ENCODE measurements around the gene RGS17. TPM values are rescaled to one million over a fixed set of nuclear protein-coding genes. Genes with fewer than 3 reads are reported as not detected.

The RGS17 gene
- total and polyA plus RNA-seq, 4 experiments from 2014 or later = not detected

DNA sequence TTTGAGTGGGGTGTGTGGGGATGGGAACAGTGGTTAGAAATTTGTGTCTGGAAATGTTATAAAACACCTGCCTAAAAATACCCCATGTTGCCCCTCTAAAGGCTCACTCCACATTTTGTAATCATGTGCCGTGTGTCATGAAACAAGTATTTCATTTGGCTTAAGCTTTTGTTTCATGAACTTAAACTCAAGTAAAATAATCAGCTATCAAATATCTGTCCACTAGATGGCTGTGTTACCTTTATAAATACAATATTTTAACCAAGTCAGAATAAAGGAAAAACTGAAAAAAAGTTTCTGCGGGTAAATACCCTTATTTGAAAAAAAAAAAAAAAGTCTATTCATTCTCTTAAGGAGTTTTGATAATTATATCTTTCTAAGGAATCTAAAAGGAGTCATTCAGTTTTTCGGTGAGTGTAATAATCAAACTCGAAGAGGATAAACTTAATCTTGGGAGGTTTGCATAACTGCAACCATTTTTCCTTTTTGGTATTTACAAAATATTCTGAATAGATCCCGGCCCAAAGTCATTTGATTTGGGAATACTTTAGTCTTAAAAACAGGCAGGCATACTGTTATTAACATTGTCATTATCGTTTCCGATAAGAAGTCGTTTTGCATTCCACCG, 98.7 kb downstream of the RGS17 start:
- no peak overlapping the region for H3K27ac Mint-ChIP-seq

DNA sequence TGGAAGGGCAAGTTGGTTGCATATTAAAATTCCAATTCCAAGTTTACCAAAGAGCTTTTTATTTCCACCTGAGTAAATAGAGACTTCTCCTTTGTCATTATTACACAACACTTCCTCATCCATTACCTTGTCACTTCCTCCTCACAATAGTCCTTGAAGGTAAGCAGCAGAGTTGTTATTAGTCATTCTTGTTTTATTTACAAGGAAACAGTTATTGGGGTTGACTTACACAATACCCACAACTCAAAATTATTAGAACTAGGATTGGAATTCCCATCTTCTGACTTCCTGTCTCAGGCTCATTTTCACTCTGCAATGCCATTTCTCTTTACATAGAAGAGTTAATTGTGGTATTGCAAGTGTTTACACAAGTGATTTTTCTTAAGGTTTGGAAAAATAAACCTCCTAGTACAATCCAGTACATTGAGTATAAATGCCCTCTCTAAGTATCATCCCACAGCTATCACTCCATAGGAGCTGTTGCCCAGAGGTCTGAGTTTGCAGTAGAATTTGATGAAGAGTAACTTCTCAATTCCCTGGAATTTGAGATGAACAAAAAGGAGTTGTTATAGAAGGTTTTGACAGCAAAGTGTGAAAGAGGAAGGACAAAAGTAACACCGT, 99.6 kb downstream of the RGS17 start:
- no peak overlapping the region for H3K27ac ChIP-seq (ENCODE audit: low read depth, low read length)
- H3K36me3 ChIP-seq (ENCODE audit: insufficient read depth, low read length) = no peaks in the 10 kb centered on the region
- no peak overlapping the region for H3K4me3 ChIP-seq (ENCODE audit: low read length in 2 of 2)
- Mint-ChIP-seq H3K27me3 (peaks cover 10 to 24% of the 10 kb centered on the region in 2 donors), H3K9me3 (peaks cover 0 to 3% (median 0%) of the 10 kb centered on the region in 8 donors), H3K4me3 (no peak overlapping the region), H3K27ac (peak overlapping the region in 1 of 7 donors; percentile 48), H3K36me3 (no peaks in the 10 kb centered on the region), H3K4me1 (no peaks in the 10 kb centered on the region)
- H3K27me3 ChIP-seq (ENCODE audit: insufficient read depth, low read length) = no peaks in the 10 kb centered on the region
- ChIA-PET CTCF (ENCODE audit: partially characterized antibody) (interaction anchor here (1.0 to 1.3 kb wide), 2 partner anchors 167 to 280 kb away, joined by 4 read pairs; no protein-coding TSS in a partner anchor), POLR2A (ENCODE audit: partially characterized antibody) (no interaction called here)
- intact Hi-C loops (cut with micrococcal nuclease) = loop anchor here (5.0 kb wide), 1 partner anchor 481 kb away; no protein-coding TSS in a partner anchor
- no peaks in the 10 kb centered on the region for H3K4me1 ChIP-seq (ENCODE audit: insufficient read depth, low read length)
- no peaks in the 10 kb centered on the region for H3K9me3 ChIP-seq (ENCODE audit: control insufficient read depth in 1 of 2, low read length in 2 of 2)
- DNase-seq = no peak

More for the DNA sequence above, 98.7 kb downstream of the RGS17 start:
- peaks cover 10 to 20% of the 10 kb centered on the region in 2 donors for H3K27me3 Mint-ChIP-seq
- peaks cover 0 to 1% (median 0%) of the 10 kb centered on the region in 8 donors for H3K9me3 Mint-ChIP-seq
- no peaks in the 10 kb centered on the region for H3K27me3 ChIP-seq (ENCODE audit: insufficient read depth, low read length)
- no peak overlapping the region for H3K4me3 Mint-ChIP-seq
- no peaks in the 10 kb centered on the region for H3K4me1 Mint-ChIP-seq
- H3K27ac ChIP-seq (ENCODE audit: low read depth, low read length) = no peak overlapping the region
- no peak for DNase-seq
- no peaks in the 10 kb centered on the region for H3K4me1 ChIP-seq (ENCODE audit: insufficient read depth, low read length)
- no peaks in the 10 kb centered on the region for H3K36me3 Mint-ChIP-seq
- no peaks in the 10 kb centered on the region for H3K36me3 ChIP-seq (ENCODE audit: insufficient read depth, low read length)
- ChIA-PET POLR2A (ENCODE audit: partially characterized antibody) (no interaction called here), CTCF (ENCODE audit: partially characterized antibody) (interaction anchor here (1.0 kb wide), 1 partner anchor 280 kb away, joined by 4 read pairs; no protein-coding TSS in a partner anchor)
- intact Hi-C loops (cut with micrococcal nuclease) = loop anchor here (5.0 kb wide), 1 partner anchor 480 kb away; no protein-coding TSS in a partner anchor
- no peak overlapping the region for H3K4me3 ChIP-seq (ENCODE audit: low read length in 2 of 2)
- H3K9me3 ChIP-seq (ENCODE audit: control insufficient read depth in 1 of 2, low read length in 2 of 2) = no peaks in the 10 kb centered on the region

DNA sequence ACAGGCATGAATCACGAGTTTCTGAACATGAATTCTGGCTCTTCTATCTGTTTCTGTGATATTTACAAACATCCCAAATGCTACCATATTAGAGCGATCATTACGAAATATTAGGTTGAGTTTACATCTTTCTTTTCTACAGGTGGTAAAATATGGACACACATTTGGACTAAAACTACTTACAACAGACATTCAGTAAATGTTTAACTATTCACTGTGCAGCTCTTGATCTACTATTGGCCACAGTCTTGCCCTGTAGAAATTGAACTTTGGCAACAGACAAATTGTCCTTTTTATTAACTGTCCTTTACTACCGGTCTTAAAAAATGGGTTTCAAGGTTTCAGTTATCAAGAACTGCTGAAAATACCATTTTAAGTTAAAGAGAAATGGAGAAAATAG, 102.1 kb downstream of the RGS17 start:
- H3K36me3 ChIP-seq (ENCODE audit: insufficient read depth, low read length) = no peaks in the 10 kb centered on the region
- Mint-ChIP-seq H3K36me3 (no peaks in the 10 kb centered on the region), H3K27me3 (peaks cover 14 to 28% of the 10 kb centered on the region in 2 donors), H3K9me3 (peaks cover 0 to 2% (median 0%) of the 10 kb centered on the region in 8 donors), H3K4me3 (no peak overlapping the region), H3K4me1 (peaks cover 0 to 5% (median 1%) of the 10 kb centered on the region in 4 donors), H3K27ac (no peak overlapping the region)
- intact Hi-C loops (cut with micrococcal nuclease) = no loop called here
- no peak overlapping the region for H3K4me3 ChIP-seq (ENCODE audit: low read length in 2 of 2)
- no peaks in the 10 kb centered on the region for H3K27me3 ChIP-seq (ENCODE audit: insufficient read depth, low read length)
- no peak for DNase-seq
- POLR2A ChIA-PET (ENCODE audit: partially characterized antibody) = no interaction called here
- no peaks in the 10 kb centered on the region for H3K4me1 ChIP-seq (ENCODE audit: insufficient read depth, low read length)
- H3K27ac ChIP-seq (ENCODE audit: low read depth, low read length) = no peak overlapping the region
- CTCF ChIA-PET (ENCODE audit: partially characterized antibody) = no interaction called here
- no peaks in the 10 kb centered on the region for H3K9me3 ChIP-seq (ENCODE audit: control insufficient read depth in 1 of 2, low read length in 2 of 2)

DNA sequence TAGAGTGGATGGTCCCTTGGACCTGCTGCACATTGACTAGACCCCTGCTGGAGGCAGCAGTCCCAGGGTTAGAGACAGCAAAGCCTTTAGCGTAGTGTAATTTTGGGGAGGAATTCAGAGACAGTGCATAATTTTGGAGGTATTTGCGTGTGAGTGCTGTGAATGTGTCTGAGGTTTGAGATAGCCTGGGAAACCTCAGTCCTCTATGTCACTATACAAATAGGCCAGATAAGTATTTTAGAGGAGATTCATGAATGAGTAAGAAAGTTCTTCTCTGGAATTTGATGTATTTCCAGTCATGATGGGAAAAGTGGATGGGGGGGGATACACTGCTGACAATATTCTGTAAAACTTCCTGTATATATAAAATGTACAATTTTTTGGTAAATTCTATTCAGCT, 102.8 kb downstream of the RGS17 start:
- intact Hi-C loops (cut with micrococcal nuclease) = no loop called here
- Mint-ChIP-seq H3K36me3 (no peaks in the 10 kb centered on the region), H3K27me3 (peaks cover 16 to 28% of the 10 kb centered on the region in 2 donors), H3K9me3 (peaks cover 0 to 2% (median 0%) of the 10 kb centered on the region in 8 donors), H3K4me1 (peaks cover 0 to 5% (median 1%) of the 10 kb centered on the region in 4 donors), H3K4me3 (no peak overlapping the region), H3K27ac (no peak overlapping the region)
- H3K27ac ChIP-seq (ENCODE audit: low read depth, low read length) = no peak overlapping the region
- no peaks in the 10 kb centered on the region for H3K36me3 ChIP-seq (ENCODE audit: insufficient read depth, low read length)
- no peaks in the 10 kb centered on the region for H3K9me3 ChIP-seq (ENCODE audit: control insufficient read depth in 1 of 2, low read length in 2 of 2)
- no peak for DNase-seq
- ChIA-PET POLR2A (ENCODE audit: partially characterized antibody) (no interaction called here), CTCF (ENCODE audit: partially characterized antibody) (no interaction called here)
- no peaks in the 10 kb centered on the region for H3K4me1 ChIP-seq (ENCODE audit: insufficient read depth, low read length)
- no peaks in the 10 kb centered on the region for H3K27me3 ChIP-seq (ENCODE audit: insufficient read depth, low read length)
- no peak overlapping the region for H3K4me3 ChIP-seq (ENCODE audit: low read length in 2 of 2)

DNA sequence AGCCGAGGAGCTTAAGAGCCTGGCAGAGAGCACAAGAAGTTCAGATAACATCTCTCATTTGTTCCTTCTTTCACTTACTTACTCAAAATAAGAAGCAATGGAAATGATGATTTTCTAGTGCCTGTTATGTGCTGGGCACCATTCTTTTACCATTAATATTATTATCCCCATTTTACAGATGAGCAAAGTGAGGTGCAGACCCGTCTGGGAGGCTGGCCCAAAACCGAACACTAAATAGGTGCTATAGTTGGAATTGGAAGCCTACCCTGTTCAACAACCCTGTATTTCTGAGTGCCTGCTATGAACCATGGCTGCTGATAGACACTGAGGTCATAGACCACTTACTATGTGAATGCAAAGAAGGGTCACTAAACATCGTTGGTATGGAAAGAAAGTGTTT, 103.6 kb downstream of the RGS17 start:
- Mint-ChIP-seq H3K4me3 (no peak overlapping the region), H3K27me3 (peaks cover 16 to 28% of the 10 kb centered on the region in 2 donors), H3K36me3 (no peaks in the 10 kb centered on the region), H3K27ac (no peak overlapping the region), H3K4me1 (peaks cover 0 to 5% (median 1%) of the 10 kb centered on the region in 4 donors), H3K9me3 (peaks cover 0 to 3% (median 0%) of the 10 kb centered on the region in 8 donors)
- no peak for DNase-seq
- H3K9me3 ChIP-seq (ENCODE audit: control insufficient read depth in 1 of 2, low read length in 2 of 2) = no peaks in the 10 kb centered on the region
- intact Hi-C loops (cut with micrococcal nuclease) = no loop called here
- no peaks in the 10 kb centered on the region for H3K27me3 ChIP-seq (ENCODE audit: insufficient read depth, low read length)
- POLR2A ChIA-PET (ENCODE audit: partially characterized antibody) = no interaction called here
- H3K36me3 ChIP-seq (ENCODE audit: insufficient read depth, low read length) = no peaks in the 10 kb centered on the region
- no peaks in the 10 kb centered on the region for H3K4me1 ChIP-seq (ENCODE audit: insufficient read depth, low read length)
- CTCF ChIA-PET (ENCODE audit: partially characterized antibody) = interaction anchor here (5.1 kb wide), 1 partner anchor 163 kb away, joined by 43 read pairs; no protein-coding TSS in a partner anchor
- H3K4me3 ChIP-seq (ENCODE audit: low read length in 2 of 2) = no peak overlapping the region
- H3K27ac ChIP-seq (ENCODE audit: low read depth, low read length) = no peak overlapping the region

DNA sequence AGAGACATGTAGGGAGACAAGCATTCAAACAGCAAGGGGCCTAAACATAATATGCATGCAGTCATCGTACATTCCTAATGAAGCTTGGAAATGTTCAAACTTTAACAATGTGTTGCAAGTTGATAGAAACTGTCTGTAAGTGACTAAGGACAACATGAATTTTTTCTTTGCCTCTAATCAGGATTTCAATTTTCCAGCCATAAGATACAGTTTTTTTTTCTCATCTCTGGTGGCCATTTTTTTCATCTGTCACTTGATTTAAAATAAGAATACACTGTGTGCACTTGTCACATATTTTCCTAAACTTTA, 106.4 kb downstream of the RGS17 start:
- Mint-ChIP-seq H3K36me3 (no peaks in the 10 kb centered on the region), H3K27me3 (peaks cover 11 to 19% of the 10 kb centered on the region in 2 donors), H3K4me1 (peaks cover 0 to 5% (median 1%) of the 10 kb centered on the region in 4 donors), H3K4me3 (no peak overlapping the region), H3K9me3 (peaks cover 0 to 3% (median 0%) of the 10 kb centered on the region in 8 donors), H3K27ac (no peak overlapping the region)
- no peak overlapping the region for H3K4me3 ChIP-seq (ENCODE audit: low read length in 2 of 2)
- CTCF ChIA-PET (ENCODE audit: partially characterized antibody) = interaction anchor here (0.7 to 5.1 kb wide), 11 partner anchors 9 to 213 kb away, joined by 3 to 43 read pairs (median 3); no protein-coding TSS in a partner anchor
- no peaks in the 10 kb centered on the region for H3K9me3 ChIP-seq (ENCODE audit: control insufficient read depth in 1 of 2, low read length in 2 of 2)
- no peaks in the 10 kb centered on the region for H3K27me3 ChIP-seq (ENCODE audit: insufficient read depth, low read length)
- no peaks in the 10 kb centered on the region for H3K36me3 ChIP-seq (ENCODE audit: insufficient read depth, low read length)
- no peak for DNase-seq
- H3K4me1 ChIP-seq (ENCODE audit: insufficient read depth, low read length) = no peaks in the 10 kb centered on the region
- intact Hi-C loops (cut with micrococcal nuclease) = loop anchor here (1.0 to 2.0 kb wide), 4 partner anchors 42 to 160 kb away; partner anchors contain the start of gene FBXO5
- H3K27ac ChIP-seq (ENCODE audit: low read depth, low read length) = no peak overlapping the region
- POLR2A ChIA-PET (ENCODE audit: partially characterized antibody) = no interaction called here

DNA sequence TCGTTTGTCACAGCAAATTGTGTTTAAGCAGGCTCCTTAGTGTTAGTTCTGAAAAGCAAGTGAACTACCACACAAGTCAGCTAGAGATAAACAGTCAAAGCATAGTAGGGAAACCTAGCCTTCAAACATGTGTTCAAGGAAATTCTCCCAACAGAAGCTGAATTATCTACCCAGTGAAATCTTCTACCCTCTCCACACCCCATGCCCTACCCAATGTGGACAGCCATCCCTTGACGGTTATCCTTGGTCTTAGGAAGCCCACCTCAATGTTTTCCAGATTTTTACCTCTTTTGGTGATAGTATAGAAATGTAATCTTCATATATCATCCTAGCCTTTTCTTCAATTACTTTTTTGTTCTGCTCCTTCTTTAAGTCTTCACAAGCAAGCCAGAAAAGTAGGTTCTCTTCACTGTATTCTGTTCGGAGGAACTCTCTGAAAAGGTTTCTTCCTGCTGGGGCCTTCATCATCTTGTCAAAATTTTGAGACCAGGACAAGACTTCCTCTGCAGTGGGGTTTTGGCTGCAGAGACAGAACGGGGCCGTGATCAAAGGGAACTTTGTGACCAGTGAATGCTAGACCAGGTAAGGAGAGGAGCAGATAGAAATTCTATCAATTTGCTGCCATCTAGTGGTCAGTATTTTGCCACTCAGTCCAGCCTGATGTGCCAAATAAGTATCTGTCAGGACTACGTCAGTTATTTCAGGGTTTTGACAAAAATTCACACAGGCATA, 106.9 kb downstream of the RGS17 start:
- peaks cover 13 to 19% of the 10 kb centered on the region in 2 donors for H3K27me3 Mint-ChIP-seq
- ChIA-PET POLR2A (ENCODE audit: partially characterized antibody) (no interaction called here), CTCF (ENCODE audit: partially characterized antibody) (interaction anchor here (0.7 to 5.1 kb wide), 9 partner anchors 9 to 213 kb away, joined by 3 to 43 read pairs (median 4); no protein-coding TSS in a partner anchor)
- Histone ChIP-seq H3K36me3 (ENCODE audit: insufficient read depth, low read length) (no peaks in the 10 kb centered on the region), H3K27ac (ENCODE audit: low read depth, low read length) (no peak overlapping the region), H3K4me3 (ENCODE audit: low read length in 2 of 2) (no peak overlapping the region), H3K27me3 (ENCODE audit: insufficient read depth, low read length) (no peaks in the 10 kb centered on the region), H3K9me3 (ENCODE audit: control insufficient read depth in 1 of 2, low read length in 2 of 2) (no peaks in the 10 kb centered on the region), H3K4me1 (ENCODE audit: insufficient read depth, low read length) (no peaks in the 10 kb centered on the region)
- peaks cover 0 to 5% (median 1%) of the 10 kb centered on the region in 4 donors for H3K4me1 Mint-ChIP-seq
- no peak overlapping the region for H3K27ac Mint-ChIP-seq
- H3K9me3 Mint-ChIP-seq = peaks cover 0 to 3% (median 0%) of the 10 kb centered on the region in 8 donors
- no peak overlapping the region for H3K4me3 Mint-ChIP-seq
- intact Hi-C loops (cut with micrococcal nuclease) = loop anchor here (1.0 to 2.0 kb wide), 4 partner anchors 41 to 160 kb away; partner anchors contain the start of gene FBXO5
- peak; percentile 40 to 61 (median 48) for DNase-seq
- no peaks in the 10 kb centered on the region for H3K36me3 Mint-ChIP-seq

All from CD4-positive, alpha-beta memory T cell (primary cell).